K562 (cell line): ENCODE measurements around the gene CRAT. TPM values are rescaled to one million over a fixed set of nuclear protein-coding genes. Genes with fewer than 3 reads are reported as not detected.
A peak's percentile ranks its signal among the peaks of the same experiment; 100 is the strongest.

Experiments used
- ATAC-seq: fragments of 200-7000 bp; cut with Tn5 transposase; 3 replicates; pipeline ENCODE4 v1.9.1; 2020; ENCODE audit warnings: moderate library complexity
- BruUV-seq: library from RNA; stranded (reverse); fragments of 400-500 nt; replicated peaks from 2 replicates; lab custom pipeline; 2021; lab: Mats Ljungman, UMichigan
- CTCF ChIA-PET: fragments of 300-600 bp; formaldehyde crosslinking; extraction: SDS; loops from one replicate; lab custom pipeline; 2021; ENCODE audit warnings: low intra/inter-chr PET ratio; lab: Yijun Ruan, JAX
- POLR2A ChIA-PET: fragments of 300-600, 350-650 bp; sonication (Branson Sonifier 250); formaldehyde crosslinking; extraction: SDS; loops from one replicate; lab custom pipeline; 2021; ENCODE audit warnings: antibody characterized with exemption, inconsistent platforms; lab: Yijun Ruan, JAX
- DNase-seq, 4 experiments: peaks; one replicate each; pipeline versions ENCODE4 v3.0.0 to v3.0.0-alpha.2; 2011 to 2018; ENCODE audit warnings: low spot score in 3 of 4, mixed read lengths in 3 of 4; ENCODE audit errors: extremely low read depth in 1 of 4
- FAIRE-seq: peaks from 2 replicates; lab custom pipeline; 2011; peaks lifted over from hg19 to GRCh38; lab: Jason Lieb, UNC
- H2AFZ ChIP-seq: 2 replicates; pipeline ENCODE4 v1.6.0; 2011; ENCODE audit warnings: low read depth, low read length, control low read depth, inconsistent platforms
- H3K27ac ChIP-seq: fragments of 200-600 bp; 3 replicates; pipeline ENCODE4 v1.8.0; 2011; ENCODE audit warnings: low read depth, mild to moderate bottlenecking, control low read depth, inconsistent platforms, low read length, moderate library complexity, mixed read lengths; ENCODE audit errors: extremely low read depth
- H3K27me3 ChIP-seq, 2 experiments: fragments of 300-600 bp in 1 of 2; 2 replicates in 1 of 2; 3 replicates in 1 of 2; pipeline versions ENCODE4 v1.6.0 to v1.8.0; 2011; ENCODE audit warnings: inconsistent platforms in 2 of 2, low read length in 2 of 2, mild to moderate bottlenecking in 1 of 2, mixed read lengths in 1 of 2, moderate library complexity in 1 of 2; ENCODE audit not compliant: control insufficient read depth in 2 of 2, insufficient read depth in 2 of 2
- H3K36me3 ChIP-seq: fragments of 300-600 bp; 3 replicates; pipeline ENCODE4 v1.8.0; 2011; ENCODE audit warnings: mild to moderate bottlenecking, low read length, inconsistent platforms; ENCODE audit not compliant: control insufficient read depth, insufficient read depth
- H3K4me1 ChIP-seq, 2 experiments: fragments of 200-600 bp in 1 of 2; replicated peaks in 1 of 2; 2 replicates in 1 of 2; 3 replicates in 1 of 2; pipeline versions ENCODE4 v1.5.1 to v1.8.0; 2011; ENCODE audit warnings: inconsistent platforms in 2 of 2, low read length in 2 of 2, mild to moderate bottlenecking in 1 of 2, mixed read lengths in 1 of 2, moderate library complexity in 1 of 2; ENCODE audit not compliant: control insufficient read depth in 2 of 2, insufficient read depth in 2 of 2
- H3K4me2 ChIP-seq: 2 replicates; pipeline ENCODE4 v1.6.1; 2011; ENCODE audit warnings: low read length, control low read depth, inconsistent platforms, mixed read lengths; ENCODE audit not compliant: insufficient read depth
- H3K4me3 ChIP-seq: fragments of 200-600 bp; sonication (generic), shearing (Covaris generic); 2 replicates; pipeline ENCODE4 v1.5.1; 2016; ENCODE audit warnings: control low read depth, inconsistent platforms
- H3K79me2 ChIP-seq: fragments of 200-600 bp; 3 replicates; pipeline ENCODE4 v1.8.0; 2011; ENCODE audit warnings: low read length, inconsistent platforms; ENCODE audit not compliant: control insufficient read depth, insufficient read depth
- H3K9ac ChIP-seq, 2 experiments: 2 replicates each; pipeline versions ENCODE4 v1.6.0 to v1.6.1; 2011; ENCODE audit warnings: low read depth in 2 of 2, low read length in 2 of 2, control low read depth in 1 of 2, inconsistent platforms in 1 of 2, mild to moderate bottlenecking in 1 of 2, mixed read lengths in 1 of 2; ENCODE audit not compliant: insufficient read depth in 1 of 2
- H3K9me1 ChIP-seq: one replicate; pipeline ENCODE4 v1.6.0; 2011; ENCODE audit warnings: inconsistent platforms, mild to moderate bottlenecking, low read length, moderate library complexity; ENCODE audit not compliant: control insufficient read depth, insufficient read depth
- H3K9me3 ChIP-seq: replicated peaks from 2 replicates; pipeline ENCODE4 v1.5.1; 2011; ENCODE audit warnings: low read depth, low read length, inconsistent platforms; ENCODE audit not compliant: control insufficient read depth, insufficient read depth
- H4K20me1 ChIP-seq: replicated peaks from 2 replicates; pipeline ENCODE4 v1.6.1; 2011; ENCODE audit warnings: low read length, inconsistent platforms, mixed read lengths; ENCODE audit not compliant: control insufficient read depth, insufficient read depth
- ATF1 ChIP-seq, 2 experiments: fragments of 450-650 bp in 1 of 2; IDR thresholded peaks; 2 replicates each; pipeline ENCODE4 v1.6.1; 2016; ENCODE audit warnings: missing compliant biosample characterization in 1 of 2, missing genetic modification characterization in 1 of 2
- CREB1 ChIP-seq, 2 experiments: sonication (generic) in 1 of 2; formaldehyde crosslinking in 1 of 2; IDR thresholded peaks; 2 replicates each; pipeline versions ENCODE4 v1.6.1 to v1.8.0; 2012 to 2022; ENCODE audit warnings: inconsistent platforms in 1 of 2, mild to moderate bottlenecking in 1 of 2, missing genetic modification reagents in 1 of 2, moderate library complexity in 1 of 2
- DMBX1 ChIP-seq: fragments of 250-450 bp; sonication (Bioruptor Pico); IDR thresholded peaks from 2 replicates; pipeline ENCODE4 v1.8.0; 2022; ENCODE audit warnings: inconsistent platforms, mild to moderate bottlenecking, moderate library complexity, borderline replicate concordance
- E2F1 ChIP-seq: sonication (generic); formaldehyde crosslinking; IDR thresholded peaks from 2 replicates; pipeline ENCODE4 v1.8.1; 2023; ENCODE audit warnings: mild to moderate bottlenecking, missing genetic modification reagents, moderate library complexity
- FOXA1 ChIP-seq: fragments of 450-650 bp; IDR thresholded peaks from 2 replicates; pipeline ENCODE4 v1.6.1; 2016; ENCODE audit warnings: mild to moderate bottlenecking, borderline replicate concordance
- GABPA ChIP-seq: fragments of 200-800 bp; sonication (Bioruptor generic); conservative IDR thresholded peaks from 2 replicates; pipeline ENCODE4 v1.6.1; 2016; ENCODE audit warnings: low read depth, missing genetic modification characterization, missing compliant biosample characterization
- NFE2L1 ChIP-seq: fragments of 450-650 bp; IDR thresholded peaks from 2 replicates; pipeline ENCODE4 v1.6.1; 2016; ENCODE audit warnings: missing genetic modification characterization, low read depth, mild to moderate bottlenecking, missing compliant biosample characterization, moderate library complexity, borderline replicate concordance
- NR1H2 ChIP-seq: sonication (generic); formaldehyde crosslinking; IDR thresholded peaks from 2 replicates; pipeline ENCODE4 v1.4.0; 2020; ENCODE audit warnings: mild to moderate bottlenecking, missing genetic modification reagents
- PHF8 ChIP-seq: fragments of 200-600 bp; sonication (generic); IDR thresholded peaks from 2 replicates; pipeline ENCODE4 v1.6.1; 2012; ENCODE audit warnings: mixed run types, mild to moderate bottlenecking, inconsistent platforms, low read length, moderate library complexity, borderline replicate concordance
- RFX1 ChIP-seq: fragments of 450-650 bp; IDR thresholded peaks from 2 replicates; pipeline ENCODE4 v1.6.1; 2016; ENCODE audit warnings: mild to moderate bottlenecking, moderate library complexity
- SIX5 ChIP-seq, 2 experiments: IDR thresholded peaks; 2 replicates each; pipeline ENCODE4 v1.6.1; 2011; ENCODE audit warnings: low read length in 2 of 2, borderline replicate concordance in 1 of 2, low read depth in 1 of 2, mild to moderate bottlenecking in 1 of 2, moderate library complexity in 1 of 2; ENCODE audit not compliant: insufficient read depth in 1 of 2
- ZKSCAN3 ChIP-seq: fragments of 250-450 bp; sonication (Bioruptor Pico); IDR thresholded peaks from 2 replicates; pipeline ENCODE4 v1.4.0; 2020
- WGBS: fragments of 100-300 bp; shearing (Covaris generic); methylation state at CpG from one replicate; pipeline ENCODE4 v1.1.6; 2016; ENCODE audit warnings: low coverage, mixed read lengths; ENCODE audit not compliant: insufficient coverage; ENCODE audit errors: missing lambda C conversion rate; 5-methylcytosine and 5-hydroxymethylcytosine counted together
- in situ Hi-C: fragments of 300-500 bp; cut with MboI; formaldehyde crosslinking; loops from 4 replicates; pipeline ENCODE4 v1.15.0; 2018; ENCODE audit warnings: inconsistent platforms, mixed read lengths
- intact Hi-C: fragments of 100-400 bp; cut with micrococcal nuclease; formaldehyde crosslinking; loops from 2 replicates; pipeline ENCODE4 v1.14.2; 2022
- polyA plus RNA-seq, 8 experiments: library from polyadenylated mRNA; depleted of rRNA in 4 of 8; stranded (reverse) in 5 of 8; unstranded in 3 of 8; fragments of >200 nt; fragmentation: Nextera tagmentation in 2 of 8; fragmentation: Illumina TruSeq in 1 of 8; extraction: Ambion mirVana in 2 of 8; extraction: Trizol in 1 of 8; gene quantifications; 2 replicates each; pipeline versions ENCODE4 v1.2.1 to v1.2.3, GENCODE V29; 2011 to 2014; ENCODE audit warnings: inconsistent platforms in 1 of 8, missing spikeins in 1 of 8
- total RNA-seq, 7 experiments: library from RNA; depleted of rRNA in 6 of 7; stranded (reverse); fragments of >200 nt in 6 of 7; fragmentation: Illumina TruSeq in 2 of 7; extraction: Trizol in 2 of 7; gene quantifications; 2 replicates each; pipeline versions ENCODE4 v1.2.1 to v1.2.3, GENCODE V29; 2011 to 2021; ENCODE audit warnings: low replicate concordance in 1 of 7
- TF ChIP-seq, protein P1 (sequence below): fragments of 450-650 bp; formaldehyde crosslinking; IDR thresholded peaks from 2 replicates; pipeline ENCODE4 v1.4.0; 2022; ENCODE audit warnings: mild to moderate bottlenecking, moderate library complexity
- TF ChIP-seq, protein P2 (sequence below): fragments of 250-450 bp; sonication (Bioruptor Pico); IDR thresholded peaks from 2 replicates; pipeline ENCODE4 v1.4.0; 2020; ENCODE audit warnings: mild to moderate bottlenecking, moderate library complexity
- TF ChIP-seq, protein P3 (sequence below): fragments of 450-650 bp; conservative IDR thresholded peaks from 2 replicates; pipeline ENCODE4 v1.6.1; 2016; ENCODE audit warnings: missing genetic modification characterization, low read depth, mild to moderate bottlenecking, missing compliant biosample characterization, moderate library complexity

CRAT gene
- total and polyA plus RNA-seq, 9 of the 15 experiments (the other 6 are each of a cell fraction or from before 2014, with no cell fraction given), result 0.20 to 13.8 (median 5.4) TPM

DNA sequence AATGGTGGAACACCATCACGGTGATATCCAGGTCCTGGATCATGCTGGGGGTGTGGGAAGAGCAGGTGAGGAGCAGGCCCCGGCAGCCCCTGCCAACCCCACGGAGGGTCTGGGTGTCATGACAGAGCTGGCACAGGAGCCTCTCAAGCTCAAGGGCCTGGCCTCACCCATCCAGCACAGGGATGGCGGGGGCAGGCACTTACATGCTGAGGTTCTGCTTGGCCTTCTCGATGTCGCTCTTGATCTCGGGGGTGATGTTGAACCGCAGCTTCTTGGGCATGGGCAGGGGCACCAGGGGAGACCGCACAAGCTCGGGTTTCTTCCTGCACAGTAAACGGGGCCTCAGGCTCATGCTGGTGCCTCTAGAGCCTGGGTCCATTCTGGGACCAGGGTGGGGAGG is 12.3 kb downstream of the CRAT start:
- Histone ChIP-seq H3K36me3 (no peaks in the 10 kb centered on the region), H3K9ac (peak overlapping the region in 1 of 2 experiments; percentile 40; a peak in 1 of 4 replicates), H3K4me1 (peaks cover 14 to 48% of the 10 kb centered on the region in 2 experiments), H4K20me1 (no peaks in the 10 kb centered on the region), H3K79me2 (no peaks in the 10 kb centered on the region), H3K4me2 (no peak overlapping the region), H3K27ac (no peak overlapping the region), H2AFZ (no peak overlapping the region), H3K9me1 (peaks cover 3% of the 10 kb centered on the region), H3K4me3 (no peak overlapping the region), H3K27me3 (no peaks in the 10 kb centered on the region), H3K9me3 (no peaks in the 10 kb centered on the region)
- WGBS, result 47% methylated on average over 11 of the region's 11 CpGs
- BruUV-seq, result no TSS peak
- intact Hi-C loops, result no loop called here
- CTCF ChIA-PET, result no interaction called here
- TF ChIP-seq, protein P1, sequence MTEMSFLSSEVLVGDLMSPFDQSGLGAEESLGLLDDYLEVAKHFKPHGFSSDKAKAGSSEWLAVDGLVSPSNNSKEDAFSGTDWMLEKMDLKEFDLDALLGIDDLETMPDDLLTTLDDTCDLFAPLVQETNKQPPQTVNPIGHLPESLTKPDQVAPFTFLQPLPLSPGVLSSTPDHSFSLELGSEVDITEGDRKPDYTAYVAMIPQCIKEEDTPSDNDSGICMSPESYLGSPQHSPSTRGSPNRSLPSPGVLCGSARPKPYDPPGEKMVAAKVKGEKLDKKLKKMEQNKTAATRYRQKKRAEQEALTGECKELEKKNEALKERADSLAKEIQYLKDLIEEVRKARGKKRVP (CRISPR knock-in tag), result no peak
- TF ChIP-seq RFX1, result no peak
- TF ChIP-seq CREB1 (IDR thresholded peaks at IDR 0.05), result no peak
- TF ChIP-seq CREB1 (CRISPR knock-in tag; IDR thresholded peaks at IDR 0.05), result no peak
- TF ChIP-seq DMBX1 (CRISPR knock-in tag), result no peak
- TF ChIP-seq ATF1 (CRISPR knock-in tag; IDR thresholded peaks at IDR 0.05), result no peak
- no peak for TF ChIP-seq ATF1 (tag; IDR thresholded peaks at IDR 0.05)
- TF ChIP-seq ZKSCAN3 (CRISPR knock-in tag), result no peak
- no peak for TF ChIP-seq PHF8
- no peak for TF ChIP-seq FOXA1
- TF ChIP-seq NR1H2, result no peak
- no peak for TF ChIP-seq E2F1 (CRISPR knock-in tag)
- no peak for TF ChIP-seq SIX5 (IDR thresholded peaks at IDR 0.05; ENCODE audit: borderline replicate concordance in 1 of 2, insufficient read depth in 1 of 2, low read depth in 1 of 2, low read length in 2 of 2)
- TF ChIP-seq, protein P2, sequence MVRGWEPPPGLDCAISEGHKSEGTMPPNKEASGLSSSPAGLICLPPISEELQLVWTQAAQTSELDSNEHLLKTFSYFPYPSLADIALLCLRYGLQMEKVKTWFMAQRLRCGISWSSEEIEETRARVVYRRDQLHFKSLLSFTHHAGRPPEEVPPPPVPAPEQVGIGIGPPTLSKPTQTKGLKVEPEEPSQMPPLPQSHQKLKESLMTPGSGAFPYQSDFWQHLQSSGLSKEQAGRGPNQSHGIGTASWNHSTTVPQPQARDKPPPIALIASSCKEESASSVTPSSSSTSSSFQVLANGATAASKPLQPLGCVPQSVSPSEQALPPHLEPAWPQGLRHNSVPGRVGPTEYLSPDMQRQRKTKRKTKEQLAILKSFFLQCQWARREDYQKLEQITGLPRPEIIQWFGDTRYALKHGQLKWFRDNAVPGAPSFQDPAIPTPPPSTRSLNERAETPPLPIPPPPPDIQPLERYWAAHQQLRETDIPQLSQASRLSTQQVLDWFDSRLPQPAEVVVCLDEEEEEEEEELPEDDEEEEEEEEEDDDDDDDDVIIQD (CRISPR knock-in tag), result no peak
- TF ChIP-seq, protein P3, sequence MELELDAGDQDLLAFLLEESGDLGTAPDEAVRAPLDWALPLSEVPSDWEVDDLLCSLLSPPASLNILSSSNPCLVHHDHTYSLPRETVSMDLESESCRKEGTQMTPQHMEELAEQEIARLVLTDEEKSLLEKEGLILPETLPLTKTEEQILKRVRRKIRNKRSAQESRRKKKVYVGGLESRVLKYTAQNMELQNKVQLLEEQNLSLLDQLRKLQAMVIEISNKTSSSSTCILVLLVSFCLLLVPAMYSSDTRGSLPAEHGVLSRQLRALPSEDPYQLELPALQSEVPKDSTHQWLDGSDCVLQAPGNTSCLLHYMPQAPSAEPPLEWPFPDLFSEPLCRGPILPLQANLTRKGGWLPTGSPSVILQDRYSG (tag), result no peak
- TF ChIP-seq NFE2L1, result no peak
- TF ChIP-seq GABPA (tag), result no peak
- in situ Hi-C loops, result no loop called here
- ATAC-seq (no peak), FAIRE-seq (no peak), DNase-seq (no peak)
- POLR2A ChIA-PET, result interaction anchor here (2.3 kb wide), 1 partner anchor 11 kb away, joined by 11 read pairs; no protein-coding TSS in a partner anchor
